Measurements from ENCODE around the gene COX7A2L. TPM values are rescaled to one million over a fixed set of nuclear protein-coding genes. Genes with fewer than 3 reads are reported as not detected.

Gene COX7A2L
- total RNA-seq, 2 donors from 2014 or later, result 50.9 to 55.3 TPM

DNA sequence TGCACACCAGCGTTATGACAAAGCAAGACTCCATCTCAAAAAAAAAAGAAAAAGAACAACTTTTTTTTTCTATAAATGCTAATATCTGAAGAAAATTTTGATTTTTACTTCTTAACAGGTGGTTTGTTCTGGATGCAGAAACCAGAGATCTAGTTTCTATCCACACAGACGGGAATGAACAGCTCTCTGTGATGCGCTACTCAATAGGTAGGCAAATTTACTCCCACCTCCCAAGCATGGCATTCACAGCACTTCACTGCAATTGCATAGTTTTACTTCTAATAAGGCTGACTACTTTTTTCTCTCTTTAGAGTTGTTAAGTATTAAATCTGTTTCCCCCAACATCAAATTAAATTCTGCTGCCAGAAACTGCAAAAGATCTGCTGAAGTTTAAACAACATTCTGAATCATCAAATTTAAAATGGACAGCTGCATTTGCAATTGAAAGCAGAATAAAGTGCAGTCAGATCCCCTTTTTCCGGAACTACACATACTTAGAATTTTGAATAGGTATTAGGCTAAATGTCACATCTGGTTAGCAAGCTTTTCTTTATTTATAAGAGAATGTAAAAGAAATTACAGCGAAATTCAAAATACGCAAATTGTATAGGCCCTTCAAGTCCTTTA, 45.1 kb downstream of the COX7A2L start:
- Mint-ChIP-seq H3K27me3 (no peaks in the 10 kb centered on the region), H3K4me3 (no peak overlapping the region), H3K4me1 (peaks cover 31% of the 10 kb centered on the region), H3K27ac (peak overlapping the region; percentile 88), H3K36me3 (ENCODE audit: low read depth) (peaks cover 12% of the 10 kb centered on the region)
- H3K9me3 ChIP-seq (ENCODE audit: control insufficient read depth, low read length, poor library complexity, severe bottlenecking), result no peaks in the 10 kb centered on the region
- ATAC-seq (no peak), DNase-seq (no peak)

DNA sequence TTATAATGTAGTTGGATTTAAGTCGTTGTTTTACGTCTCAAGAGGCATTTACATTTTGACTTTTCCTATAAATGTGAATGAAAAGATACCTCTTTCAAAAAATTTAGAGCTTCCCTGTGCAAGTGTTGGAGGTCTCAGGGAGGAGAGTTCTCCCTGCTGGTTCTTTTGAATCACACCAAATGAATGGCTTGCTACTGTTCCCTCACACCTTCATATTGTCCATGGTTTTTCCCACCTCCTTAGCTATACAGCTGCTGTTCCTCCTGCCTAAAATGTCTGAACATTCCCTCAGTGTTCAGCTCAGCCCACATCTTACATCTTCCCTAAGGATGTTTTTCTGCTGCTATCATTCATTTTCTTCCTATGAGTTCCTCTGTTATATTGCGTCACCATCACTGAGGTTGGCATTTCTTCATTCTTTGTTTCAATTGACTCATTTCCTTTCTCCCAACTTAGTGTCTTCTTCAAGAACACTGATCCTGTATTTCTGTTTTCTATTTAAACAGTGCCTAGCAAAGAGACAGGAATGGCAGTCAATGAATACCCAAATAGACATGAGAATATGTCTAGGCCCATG, 46.0 kb downstream of the COX7A2L start:
- Mint-ChIP-seq H3K4me1 (peaks cover 31% of the 10 kb centered on the region), H3K27ac (peak overlapping the region; percentile 88), H3K4me3 (peak overlapping the region; percentile 75), H3K27me3 (no peaks in the 10 kb centered on the region), H3K36me3 (ENCODE audit: low read depth) (peaks cover 9% of the 10 kb centered on the region)
- no peaks in the 10 kb centered on the region for H3K9me3 ChIP-seq (ENCODE audit: control insufficient read depth, low read length, poor library complexity, severe bottlenecking)
- DNase-seq (no peak), ATAC-seq (no peak)

DNA sequence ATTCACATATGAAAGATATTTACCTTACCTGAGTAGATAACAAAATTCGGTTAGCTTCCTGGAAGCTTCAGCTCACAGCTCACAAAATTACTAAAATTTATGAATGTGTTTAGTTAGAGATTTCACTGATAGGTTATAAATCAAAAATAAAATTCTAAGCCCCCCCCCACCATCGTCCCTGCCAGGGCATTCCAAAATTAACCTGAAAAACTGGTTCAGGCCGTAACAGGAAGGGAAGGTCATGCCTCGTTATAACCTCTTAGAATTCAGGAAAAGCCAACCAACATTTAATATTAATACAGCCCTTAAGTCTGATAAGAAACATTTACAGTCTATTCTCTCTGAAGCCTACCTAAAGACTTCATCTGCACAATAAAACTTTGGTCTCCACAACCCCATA, 48.9 kb downstream of the COX7A2L start:
- H3K36me3 Mint-ChIP-seq (ENCODE audit: low read depth), result peaks cover 8% of the 10 kb centered on the region
- H3K27ac Mint-ChIP-seq, result peak overlapping the region; percentile 88
- H3K4me3 Mint-ChIP-seq, result no peak overlapping the region
- H3K27me3 Mint-ChIP-seq, result no peaks in the 10 kb centered on the region
- peaks cover 28% of the 10 kb centered on the region for H3K4me1 Mint-ChIP-seq
- ATAC-seq, result no peak
- no peak for DNase-seq
- no peaks in the 10 kb centered on the region for H3K9me3 ChIP-seq (ENCODE audit: control insufficient read depth, low read length, poor library complexity, severe bottlenecking)

- H3K9me3 ChIP-seq (ENCODE audit: control insufficient read depth, low read length, poor library complexity, severe bottlenecking), result no peaks in the 10 kb centered on the region
- H3K27ac Mint-ChIP-seq, result peak overlapping the region; percentile 70
- peaks cover 25% of the 10 kb centered on the region for H3K4me1 Mint-ChIP-seq
- H3K27me3 Mint-ChIP-seq, result no peaks in the 10 kb centered on the region
- H3K4me3 Mint-ChIP-seq, result no peak overlapping the region
- DNase-seq, result no peak
- no peak for ATAC-seq
- peaks cover 6% of the 10 kb centered on the region for H3K36me3 Mint-ChIP-seq (ENCODE audit: low read depth)
Measured at GRCh38 chr2:42310007-42310515, 51.0 kb downstream of the COX7A2L start.

GRCh38 chr2:42309366-42309765, 51.7 kb downstream of the COX7A2L start:
- Mint-ChIP-seq H3K27me3 (no peaks in the 10 kb centered on the region), H3K4me1 (peaks cover 18% of the 10 kb centered on the region), H3K4me3 (no peak overlapping the region), H3K36me3 (ENCODE audit: low read depth) (peaks cover under 1% of the 10 kb centered on the region), H3K27ac (peak overlapping the region; percentile 70)
- no peaks in the 10 kb centered on the region for H3K9me3 ChIP-seq (ENCODE audit: control insufficient read depth, low read length, poor library complexity, severe bottlenecking)
- no peak for ATAC-seq
- no peak for DNase-seq

- Mint-ChIP-seq H3K36me3 (ENCODE audit: low read depth) (peaks cover 2% of the 10 kb centered on the region), H3K4me3 (no peak overlapping the region), H3K4me1 (peaks cover 25% of the 10 kb centered on the region), H3K27me3 (no peaks in the 10 kb centered on the region), H3K27ac (peak overlapping the region; percentile 8)
- H3K9me3 ChIP-seq (ENCODE audit: control insufficient read depth, low read length, poor library complexity, severe bottlenecking), result no peaks in the 10 kb centered on the region
- ATAC-seq (no peak), DNase-seq (no peak)
Measured at GRCh38 chr2:42307180-42307579, 53.8 kb downstream of the COX7A2L start.

GRCh38 chr2:42304059-42304713, 56.8 kb downstream of the COX7A2L start:
- Mint-ChIP-seq H3K4me1 (peaks cover 26% of the 10 kb centered on the region), H3K27ac (peak overlapping the region; percentile 79), H3K36me3 (ENCODE audit: low read depth) (peaks cover 8% of the 10 kb centered on the region), H3K27me3 (no peaks in the 10 kb centered on the region), H3K4me3 (peak overlapping the region; percentile 31)
- no peak for DNase-seq
- no peaks in the 10 kb centered on the region for H3K9me3 ChIP-seq (ENCODE audit: control insufficient read depth, low read length, poor library complexity, severe bottlenecking)
- no peak for ATAC-seq

DNA sequence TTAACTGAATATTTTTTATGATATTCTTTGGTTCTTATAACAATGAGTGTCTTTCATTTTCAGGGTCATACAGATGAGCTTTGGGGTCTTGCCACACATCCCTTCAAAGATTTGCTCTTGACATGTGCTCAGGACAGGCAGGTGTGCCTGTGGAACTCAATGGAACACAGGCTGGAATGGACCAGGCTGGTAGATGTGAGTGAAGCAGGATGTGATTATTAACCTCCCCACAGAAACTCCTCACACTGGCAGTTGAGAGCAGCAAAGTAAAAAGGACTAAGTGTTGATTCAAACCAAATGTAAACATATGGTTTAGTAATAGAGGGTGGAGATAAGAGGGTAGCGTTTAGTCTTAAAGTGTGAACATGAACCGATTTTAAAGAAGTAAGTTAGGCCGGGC, 57.8 kb downstream of the COX7A2L start:
- peaks cover 31% of the 10 kb centered on the region for H3K4me1 Mint-ChIP-seq
- DNase-seq, result no peak
- peak overlapping the region; percentile 79 for H3K27ac Mint-ChIP-seq
- H3K9me3 ChIP-seq (ENCODE audit: control insufficient read depth, low read length, poor library complexity, severe bottlenecking), result no peaks in the 10 kb centered on the region
- peaks cover 8% of the 10 kb centered on the region for H3K36me3 Mint-ChIP-seq (ENCODE audit: low read depth)
- ATAC-seq, result no peak
- no peak overlapping the region for H3K4me3 Mint-ChIP-seq
- no peaks in the 10 kb centered on the region for H3K27me3 Mint-ChIP-seq

DNA sequence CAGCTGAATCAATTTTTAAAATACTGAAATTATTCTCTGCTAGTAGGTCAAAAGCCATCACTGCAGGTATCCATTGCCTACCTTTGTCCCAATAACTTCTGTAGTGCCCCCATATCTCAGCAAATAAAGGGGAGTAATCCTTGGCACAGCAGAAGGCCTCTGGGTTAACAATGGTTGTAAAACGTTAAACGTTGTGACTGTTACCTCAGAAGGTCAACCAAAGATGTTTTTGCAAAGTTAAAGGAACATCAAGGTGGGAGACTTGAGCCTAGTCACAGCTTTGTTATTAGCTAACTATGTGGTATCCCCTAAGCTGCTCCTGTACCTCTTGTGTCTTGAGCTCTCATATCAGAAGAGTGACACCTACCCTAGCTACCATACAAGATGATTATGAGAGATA, 60.5 kb downstream of the COX7A2L start:
- DNase-seq, result no peak
- no peaks in the 10 kb centered on the region for H3K27me3 Mint-ChIP-seq
- H3K4me3 Mint-ChIP-seq, result no peak overlapping the region
- H3K36me3 Mint-ChIP-seq (ENCODE audit: low read depth), result peaks cover 14% of the 10 kb centered on the region
- peaks cover 40% of the 10 kb centered on the region for H3K4me1 Mint-ChIP-seq
- H3K27ac Mint-ChIP-seq, result peak overlapping the region; percentile 94
- H3K9me3 ChIP-seq (ENCODE audit: control insufficient read depth, low read length, poor library complexity, severe bottlenecking), result no peaks in the 10 kb centered on the region
- ATAC-seq, result no peak

Other genes with a start within 250 kb of the COX7A2L start
- 100 to 1,000 TPM; 292 to 348 TPM for gene EML4, start 191.9 kb downstream of the COX7A2L start, total RNA-seq
- not detected for gene KCNG3, start 132.8 kb upstream of the COX7A2L start, total RNA-seq
- gene MTA3, start 207.4 kb upstream of the COX7A2L start, total RNA-seq, result 10 to 100 TPM; 19.0 to 25.2 TPM